Mucosa of descending colon (tissue), 3 donors: Measurements from ENCODE around the gene CACNA1D. TPM values are rescaled to one million over a fixed set of nuclear protein-coding genes. Genes with fewer than 3 reads are reported as not detected.

Experiments
- ATAC-seq: fragments of 200-7000 bp; cut with Tn5 transposase; one replicate; pipeline ENCODE4 v1.9.1; 2020; ENCODE audit warnings: mild to moderate bottlenecking, moderate library complexity
- DNase-seq, 3 donors: peaks; one replicate each; pipeline ENCODE4 v3.0.0-alpha.2; 2020
- H3K36me3 ChIP-seq: fragments of 200-600 bp; one replicate; pipeline ENCODE4 v1.8.0; 2021; ENCODE audit warnings: low read depth, mild to moderate bottlenecking
- H3K4me1 ChIP-seq: fragments of 200-600 bp; one replicate; pipeline ENCODE4 v1.8.0; 2021; ENCODE audit warnings: low read depth, mild to moderate bottlenecking
- H3K4me3 ChIP-seq: fragments of 200-600 bp; one replicate; pipeline ENCODE4 v1.8.0; 2021; ENCODE audit warnings: mild to moderate bottlenecking
- H3K9me3 ChIP-seq: fragments of 200-600 bp; one replicate; pipeline ENCODE4 v1.8.0; 2021; ENCODE audit warnings: mild to moderate bottlenecking
- CTCF ChIP-seq: fragments of 200-600 bp; IDR thresholded peaks from one replicate; pipeline ENCODE4 v1.8.0; 2022; ENCODE audit warnings: antibody characterized with exemption, mild to moderate bottlenecking
- intact Hi-C, 2 donors: fragments of 100-400 bp; cut with DNase I in 1 of 2; cut with micrococcal nuclease in 1 of 2; formaldehyde crosslinking; loops; one replicate each; pipeline versions ENCODE4 v1.11.0 to v1.11.1; 2022; cut with DNase I, micrococcal nuclease
- total RNA-seq, 3 donors: library from RNA; stranded (reverse); fragmentation: NEBNext Ultra II Directional in 2 of 3; extraction: Animal tissue kit (Norgen Biotek cat#: 25700) in 2 of 3; gene quantifications; one replicate each; pipeline versions ENCODE4 v1.2.1 to v1.2.4, GENCODE V29; 2021 to 2023
- donor health status: DM: no; HTN: no; CAD: no; lungs with moderate emphysema.
- donor health status: DM: no; HTN: no; CAD: no.
- donor health status: DM: no; HTN: yes; CAD: no.

The CACNA1D gene
- total RNA-seq, 3 donors from 2014 or later = 13.8 to 38.1 (median 22.2) TPM

GRCh38 chr3:53801319-53801718 lies 306.9 kb downstream of the CACNA1D start:
- ATAC-seq (no peak), DNase-seq (no peak)
- no peaks in the 10 kb centered on the region for H3K9me3 ChIP-seq
- peaks cover 2% of the 10 kb centered on the region for H3K4me1 ChIP-seq
- H3K4me3 ChIP-seq = no peak overlapping the region
- no peaks in the 10 kb centered on the region for H3K36me3 ChIP-seq
- no peak for TF ChIP-seq CTCF
- intact Hi-C loops = no loop called here

GRCh38 chr3:53802256-53802880 lies 308.0 kb downstream of the CACNA1D start:
- DNase-seq (no peak), ATAC-seq (no peak)
- Histone ChIP-seq H3K4me1 (peaks cover 13% of the 10 kb centered on the region), H3K4me3 (no peak overlapping the region), H3K9me3 (no peaks in the 10 kb centered on the region), H3K36me3 (no peaks in the 10 kb centered on the region)
- no peak for TF ChIP-seq CTCF
- intact Hi-C loops = no loop called here

- ATAC-seq (no peak), DNase-seq (no peak)
- Histone ChIP-seq H3K9me3 (no peaks in the 10 kb centered on the region), H3K4me1 (peaks cover 15% of the 10 kb centered on the region), H3K4me3 (no peak overlapping the region), H3K36me3 (no peaks in the 10 kb centered on the region)
- no peak for TF ChIP-seq CTCF
- intact Hi-C loops = no loop called here
Measured at GRCh38 chr3:53803124-53803815, 308.9 kb downstream of the CACNA1D start.

- no peak for DNase-seq
- no peaks in the 10 kb centered on the region for H3K36me3 ChIP-seq
- H3K4me1 ChIP-seq = peaks cover 15% of the 10 kb centered on the region
- H3K4me3 ChIP-seq = no peak overlapping the region
- no peak for ATAC-seq
- intact Hi-C loops = no loop called here
- TF ChIP-seq CTCF = no peak
- no peaks in the 10 kb centered on the region for H3K9me3 ChIP-seq
Measured at GRCh38 chr3:53803816-53804695, 309.6 kb downstream of the CACNA1D start.

- Histone ChIP-seq H3K4me3 (no peak overlapping the region), H3K9me3 (no peaks in the 10 kb centered on the region), H3K36me3 (no peaks in the 10 kb centered on the region), H3K4me1 (peaks cover 15% of the 10 kb centered on the region)
- intact Hi-C loops = no loop called here
- ATAC-seq (no peak), DNase-seq (no peak)
- no peak for TF ChIP-seq CTCF
Measured at GRCh38 chr3:53804697-53805462, 310.5 kb downstream of the CACNA1D start.
